IPS-11a (cell line): ENCODE results near the gene QPCTL.
A peak's percentile ranks its signal among the peaks of the same experiment; 100 is the strongest.

Experiments
- H3K4me3 ChIP-seq: one replicate; pipeline ENCODE4 v1.5.1; 2013; ENCODE audit warnings: low read depth, low read length, control low read depth

The QPCTL gene

GRCh38 chr19:45692187-45693105 is at the start of gene QPCTL:
QPCTL (plus strand) TSS chr19:45692666; CDS start chr19:45692704, 38 bp downstream.
- peak within 1 kb of the TSS; percentile 97 for H3K4me3 ChIP-seq

- peak overlapping the region; percentile 60 for H3K4me3 ChIP-seq
Measured at GRCh38 chr19:45643024-45643926, 49.2 kb upstream of the QPCTL start.

- peak overlapping the region; percentile 60 for H3K4me3 ChIP-seq
Measured at GRCh38 chr19:45643927-45644771, 48.3 kb upstream of the QPCTL start.

- H3K4me3 ChIP-seq = no peak overlapping the region
Measured at GRCh38 chr19:45645068-45645630, 47.3 kb upstream of the QPCTL start.

- H3K4me3 ChIP-seq = peak overlapping the region; percentile 17
Measured at GRCh38 chr19:45645631-45646344, 46.7 kb upstream of the QPCTL start.

GRCh38 chr19:45646345-45646698 is 46.1 kb upstream of the QPCTL start:
- no peak overlapping the region for H3K4me3 ChIP-seq

- no peak overlapping the region for H3K4me3 ChIP-seq
Measured at GRCh38 chr19:45650722-45651121, 41.7 kb upstream of the QPCTL start.

- no peak overlapping the region for H3K4me3 ChIP-seq
Measured at GRCh38 chr19:45653634-45654033, 38.8 kb upstream of the QPCTL start.

GRCh38 chr19:45655073-45655472 is 37.4 kb upstream of the QPCTL start:
- no peak overlapping the region for H3K4me3 ChIP-seq

GRCh38 chr19:45657520-45658167 is 34.8 kb upstream of the QPCTL start:
- H3K4me3 ChIP-seq = no peak overlapping the region

- H3K4me3 ChIP-seq = no peak overlapping the region
Measured at GRCh38 chr19:45659096-45659729, 33.3 kb upstream of the QPCTL start.

GRCh38 chr19:45660636-45661035 is 31.8 kb upstream of the QPCTL start:
- no peak overlapping the region for H3K4me3 ChIP-seq

- H3K4me3 ChIP-seq = no peak overlapping the region
Measured at GRCh38 chr19:45663800-45664199, 28.7 kb upstream of the QPCTL start.

- H3K4me3 ChIP-seq = no peak overlapping the region
Measured at GRCh38 chr19:45664575-45664974, 27.9 kb upstream of the QPCTL start.

GRCh38 chr19:45667620-45668341 is 24.7 kb upstream of the QPCTL start, which contains the start of gene GIPR:
GIPR (plus strand) TSS chr19:45668221; CDS start chr19:45669521, 1,300 bp downstream.
- H3K4me3 ChIP-seq = peak within 1 kb of the TSS; percentile 47

- H3K4me3 ChIP-seq = no peak overlapping the region
Measured at GRCh38 chr19:45668342-45668871, 24.1 kb upstream of the QPCTL start.

- peak overlapping the region; percentile 43 for H3K4me3 ChIP-seq
Measured at GRCh38 chr19:45670670-45671453, 21.6 kb upstream of the QPCTL start.
